ENCODE measurements around the gene PFKFB4. TPM values are rescaled to one million over a fixed set of nuclear protein-coding genes. Genes with fewer than 3 reads are reported as not detected.

PFKFB4 gene
- polyA plus RNA-seq, 1 of the 3 experiments (the other 2 are of a cell fraction) = 5.7 TPM

GRCh38 chr3:48505968-48506504, 50.6 kb downstream of the PFKFB4 start:
- no peak for DNase-seq
- ChIA-PET POLR2A (no interaction called here), CTCF (interaction anchor here (1.5 to 3.6 kb wide), 5 partner anchors 27 to 70 kb away, joined by 7 to 57 read pairs (median 14); a partner anchor contains a TSS)
- Histone ChIP-seq H3K4me1 (ENCODE audit: control insufficient read depth in 1 of 2, insufficient read depth in 2 of 2, low read depth in 1 of 2, low read length in 1 of 2) (peaks cover 14 to 41% of the 10 kb centered on the region in 2 experiments; a peak in 2 of 4 replicates), H3K79me2 (ENCODE audit: insufficient read depth) (0 out of 2 replicates have a peak, but pooled peaks cover 3% of the 10 kb centered on the region), H3K9me2 (no peaks in the 10 kb centered on the region), H3K4me3 (ENCODE audit: low read depth in 2 of 2, low read length in 1 of 2) (no peak overlapping the region), H3K27me3 (ENCODE audit: insufficient read depth) (no peaks in the 10 kb centered on the region), H3K36me3 (replicated peaks in 1 of 2; ENCODE audit: control insufficient read depth in 1 of 2, insufficient read depth in 2 of 2, low read length in 1 of 2) (no peaks in the 10 kb centered on the region), H3F3A (replicated peaks; ENCODE audit: insufficient read depth) (peaks cover 13% of the 10 kb centered on the region), H4K20me1 (ENCODE audit: insufficient read depth) (no peaks in the 10 kb centered on the region), H3K27ac (ENCODE audit: low read depth in 2 of 2, low read length in 1 of 2) (no peak overlapping the region), H3K4me2 (no peak overlapping the region), H2AFZ (ENCODE audit: low read depth) (no peak overlapping the region), H3K9ac (no peak overlapping the region), H3K9me3 (no peaks in the 10 kb centered on the region)
- TF ChIP-seq GATA2 (CRISPR knock-in tag; IDR thresholded peaks at IDR 0.05) (no peak), RXRA (IDR thresholded peaks at IDR 0.05; ENCODE audit: borderline replicate concordance, low read depth) (no peak), SMC3 (IDR thresholded peaks at IDR 0.05; ENCODE audit: low read depth, low read length) (no peak), RAD21 (IDR thresholded peaks at IDR 0.05; ENCODE audit: low read length) (no peak), MAX (IDR thresholded peaks at IDR 0.05; ENCODE audit: low read depth) (no peak), USF2 (IDR thresholded peaks at IDR 0.05; ENCODE audit: borderline replicate concordance, low read depth, low read length) (no peak), TEAD4 (IDR thresholded peaks at IDR 0.05; ENCODE audit: borderline replicate concordance, insufficient read depth) (no peak), CHD2 (IDR thresholded peaks at IDR 0.05; ENCODE audit: low read length, partially characterized antibody) (no peak), FOXJ3 (CRISPR knock-in tag; IDR thresholded peaks at IDR 0.05) (no peak), JUND (IDR thresholded peaks at IDR 0.05) (no peak), SIN3A (IDR thresholded peaks at IDR 0.05; ENCODE audit: borderline replicate concordance, low read depth, low read length) (no peak), POLR2AphosphoS5 (IDR thresholded peaks at IDR 0.05; ENCODE audit: low read depth, low read length) (no peak), RCOR1 (IDR thresholded peaks at IDR 0.05; ENCODE audit: low read length) (no peak)
- TF ChIP-seq, protein P1, sequence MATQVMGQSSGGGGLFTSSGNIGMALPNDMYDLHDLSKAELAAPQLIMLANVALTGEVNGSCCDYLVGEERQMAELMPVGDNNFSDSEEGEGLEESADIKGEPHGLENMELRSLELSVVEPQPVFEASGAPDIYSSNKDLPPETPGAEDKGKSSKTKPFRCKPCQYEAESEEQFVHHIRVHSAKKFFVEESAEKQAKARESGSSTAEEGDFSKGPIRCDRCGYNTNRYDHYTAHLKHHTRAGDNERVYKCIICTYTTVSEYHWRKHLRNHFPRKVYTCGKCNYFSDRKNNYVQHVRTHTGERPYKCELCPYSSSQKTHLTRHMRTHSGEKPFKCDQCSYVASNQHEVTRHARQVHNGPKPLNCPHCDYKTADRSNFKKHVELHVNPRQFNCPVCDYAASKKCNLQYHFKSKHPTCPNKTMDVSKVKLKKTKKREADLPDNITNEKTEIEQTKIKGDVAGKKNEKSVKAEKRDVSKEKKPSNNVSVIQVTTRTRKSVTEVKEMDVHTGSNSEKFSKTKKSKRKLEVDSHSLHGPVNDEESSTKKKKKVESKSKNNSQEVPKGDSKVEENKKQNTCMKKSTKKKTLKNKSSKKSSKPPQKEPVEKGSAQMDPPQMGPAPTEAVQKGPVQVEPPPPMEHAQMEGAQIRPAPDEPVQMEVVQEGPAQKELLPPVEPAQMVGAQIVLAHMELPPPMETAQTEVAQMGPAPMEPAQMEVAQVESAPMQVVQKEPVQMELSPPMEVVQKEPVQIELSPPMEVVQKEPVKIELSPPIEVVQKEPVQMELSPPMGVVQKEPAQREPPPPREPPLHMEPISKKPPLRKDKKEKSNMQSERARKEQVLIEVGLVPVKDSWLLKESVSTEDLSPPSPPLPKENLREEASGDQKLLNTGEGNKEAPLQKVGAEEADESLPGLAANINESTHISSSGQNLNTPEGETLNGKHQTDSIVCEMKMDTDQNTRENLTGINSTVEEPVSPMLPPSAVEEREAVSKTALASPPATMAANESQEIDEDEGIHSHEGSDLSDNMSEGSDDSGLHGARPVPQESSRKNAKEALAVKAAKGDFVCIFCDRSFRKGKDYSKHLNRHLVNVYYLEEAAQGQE (IDR thresholded peaks at IDR 0.05; ENCODE audit: low read depth, low read length) = no peak
- over 99% methylated on average over 6 of the region's 6 CpGs for WGBS (ENCODE audit: low lambda C conversion rate)
